B cell (primary cell): ENCODE results near the gene MAD2L1. TPM values are rescaled to one million over a fixed set of nuclear protein-coding genes. Genes with fewer than 3 reads are reported as not detected.

Experiments
- ATAC-seq: fragments of 200-7000 bp; cut with Tn5 transposase; one replicate; pipeline ENCODE4 v1.10.0; 2021; ENCODE audit warnings: low read depth, mild to moderate bottlenecking, moderate number of reproducible peaks, moderate library complexity
- CTCF ChIA-PET: fragments of 350-600 bp; sonication (Branson Sonifier 250); formaldehyde crosslinking; loops from one replicate; lab custom pipeline; 2021; ENCODE audit warnings: antibody characterized with exemption, inconsistent platforms; lab: Charles Lee
- POLR2A ChIA-PET: fragments of 350-600 bp; sonication (Branson Sonifier 250); formaldehyde crosslinking; loops from one replicate; lab custom pipeline; 2021; ENCODE audit warnings: antibody characterized with exemption; lab: Charles Lee
- DNase-seq: peaks from one replicate; pipeline ENCODE4 v3.0.0; 2013
- H2AFZ ChIP-seq: 2 replicates; pipeline ENCODE4 v1.6.1; 2012; ENCODE audit warnings: mild to moderate bottlenecking, low read depth, low read length; ENCODE audit not compliant: insufficient read depth, poor library complexity, severe bottlenecking
- H3K27ac ChIP-seq, 2 donors: 1 replicate in 1 of 2; 2 replicates in 1 of 2; pipeline ENCODE4 v1.5.1; 2012 to 2013; ENCODE audit warnings: low read length in 2 of 2, mild to moderate bottlenecking in 2 of 2, moderate library complexity in 1 of 2
- H3K27me3 ChIP-seq, 4 experiments: fragments of 200-600 bp in 1 of 4; sonication (generic) in 1 of 4; replicated peaks in 1 of 4; 1 replicate in 2 of 4; 2 replicates in 2 of 4; pipeline versions ENCODE4 v1.6.1 to v1.7.0; 2013 to 2016; ENCODE audit warnings: low read length in 3 of 4, mild to moderate bottlenecking in 2 of 4, mixed read lengths in 1 of 4, moderate library complexity in 1 of 4; ENCODE audit not compliant: insufficient read depth in 4 of 4, control insufficient read depth in 3 of 4; ENCODE audit errors: control extremely low read depth in 1 of 4
- H3K36me3 ChIP-seq, 2 experiments: replicated peaks in 1 of 2; 1 replicate in 1 of 2; 2 replicates in 1 of 2; pipeline versions ENCODE4 v1.6.1 to v1.7.1; 2013; ENCODE audit warnings: low read length in 1 of 2; ENCODE audit not compliant: insufficient read depth in 2 of 2, control insufficient read depth in 1 of 2; ENCODE audit errors: control extremely low read depth in 1 of 2, extremely low read depth in 1 of 2
- H3K4me1 ChIP-seq, 2 donors: fragments of 200-600 bp in 1 of 2; sonication (generic) in 1 of 2; 1 replicate in 1 of 2; 2 replicates in 1 of 2; pipeline versions ENCODE4 v1.5.1 to v1.6.1; 2013 to 2017; ENCODE audit warnings: low read length in 2 of 2; ENCODE audit not compliant: control insufficient read depth in 2 of 2, insufficient read depth in 2 of 2
- H3K4me2 ChIP-seq: replicated peaks from 2 replicates; pipeline ENCODE3; 2012; ENCODE audit warnings: mild to moderate bottlenecking, low read depth, low read length; ENCODE audit not compliant: poor library complexity, severe bottlenecking
- H3K4me3 ChIP-seq, 5 experiments: fragments of 200-600 bp in 1 of 5; sonication (generic) in 1 of 5; 1 replicate in 3 of 5; 2 replicates in 2 of 5; pipeline versions ENCODE4 v1.5.1 to v1.7.0; 2011 to 2016; ENCODE audit warnings: low read length in 4 of 5, mild to moderate bottlenecking in 4 of 5, low read depth in 2 of 5, control low read depth in 1 of 5, moderate library complexity in 1 of 5; ENCODE audit not compliant: insufficient read depth in 1 of 5; ENCODE audit errors: control extremely low read depth in 1 of 5, extremely low read depth in 1 of 5
- H3K79me2 ChIP-seq: fragments of 200-600 bp; sonication (generic); one replicate; pipeline ENCODE4 v1.6.0; 2016; ENCODE audit warnings: low read length; ENCODE audit not compliant: control insufficient read depth, insufficient read depth
- H3K9ac ChIP-seq: fragments of 200-600 bp; sonication (generic); 2 replicates; pipeline ENCODE4 v1.6.1; 2017; ENCODE audit warnings: mild to moderate bottlenecking, low read length, moderate library complexity
- H3K9me3 ChIP-seq, 3 donors: one replicate each; pipeline versions ENCODE4 v1.6.1 to v1.7.1; 2013; ENCODE audit warnings: low read length in 2 of 3; ENCODE audit not compliant: control insufficient read depth in 2 of 3, insufficient read depth in 1 of 3; ENCODE audit errors: control extremely low read depth in 1 of 3
- H4K20me1 ChIP-seq: 2 replicates; pipeline ENCODE4 v1.6.0; 2012; ENCODE audit warnings: mild to moderate bottlenecking, low read length; ENCODE audit not compliant: insufficient read depth, control insufficient read depth, poor library complexity, severe bottlenecking
- H3K27ac Mint-ChIP-seq: one replicate; pipeline ENCODE4 v1.8.0; 2021; ENCODE audit warnings: mixed read lengths
- H3K27me3 Mint-ChIP-seq: one replicate; pipeline ENCODE4 v1.8.0; 2021; ENCODE audit warnings: mixed read lengths
- H3K4me1 Mint-ChIP-seq: one replicate; pipeline ENCODE4 v1.8.0; 2021; ENCODE audit warnings: mixed read lengths
- H3K4me3 Mint-ChIP-seq: one replicate; pipeline ENCODE4 v1.8.0; 2021; ENCODE audit warnings: mixed read lengths
- H3K9me3 Mint-ChIP-seq: one replicate; pipeline ENCODE4 v1.8.0; 2022; ENCODE audit warnings: mixed read lengths; ENCODE audit not compliant: insufficient read depth
- EZH2 ChIP-seq: IDR thresholded peaks from 2 replicates; pipeline ENCODE4 v1.6.1; 2012; ENCODE audit warnings: borderline replicate concordance, low read depth, mild to moderate bottlenecking, moderate library complexity, low read length; ENCODE audit not compliant: insufficient read depth, poor library complexity, severe bottlenecking
- WGBS: methylation state at CpG from one replicate; pipeline ENCODE4 v1.1.5; 2013; ENCODE audit warnings: missing lambda C conversion rate; ENCODE audit not compliant: insufficient coverage; 5-methylcytosine and 5-hydroxymethylcytosine counted together
- intact Hi-C: fragments of 100-400 bp; cut with micrococcal nuclease; formaldehyde crosslinking; loops from one replicate; pipeline ENCODE4 v1.10.0; 2022
- polyA plus RNA-seq: library from polyadenylated mRNA; depleted of rRNA; stranded (reverse); fragments of >200 nt; gene quantifications from 2 replicates; pipeline ENCODE4 v1.2.3, GENCODE V29; 2012
- total RNA-seq, 2 donors: library from RNA; stranded (reverse); fragments of 120-200 nt in 1 of 2; gene quantifications; 1 replicate in 1 of 2; 2 replicates in 1 of 2; pipeline versions ENCODE4 v1.2.3 to v1.2.4, GENCODE V29; 2013 to 2022
- TF ChIP-seq, protein P1 (sequence below): fragments of 200-600 bp; IDR thresholded peaks from one replicate; pipeline ENCODE4 v1.8.0; 2022; ENCODE audit warnings: antibody characterized with exemption, mild to moderate bottlenecking

MAD2L1 gene
- total and polyA plus RNA-seq, 2 donors (not counting 1 experiment from before 2014, with no cell fraction given) = 1.5 TPM

DNA sequence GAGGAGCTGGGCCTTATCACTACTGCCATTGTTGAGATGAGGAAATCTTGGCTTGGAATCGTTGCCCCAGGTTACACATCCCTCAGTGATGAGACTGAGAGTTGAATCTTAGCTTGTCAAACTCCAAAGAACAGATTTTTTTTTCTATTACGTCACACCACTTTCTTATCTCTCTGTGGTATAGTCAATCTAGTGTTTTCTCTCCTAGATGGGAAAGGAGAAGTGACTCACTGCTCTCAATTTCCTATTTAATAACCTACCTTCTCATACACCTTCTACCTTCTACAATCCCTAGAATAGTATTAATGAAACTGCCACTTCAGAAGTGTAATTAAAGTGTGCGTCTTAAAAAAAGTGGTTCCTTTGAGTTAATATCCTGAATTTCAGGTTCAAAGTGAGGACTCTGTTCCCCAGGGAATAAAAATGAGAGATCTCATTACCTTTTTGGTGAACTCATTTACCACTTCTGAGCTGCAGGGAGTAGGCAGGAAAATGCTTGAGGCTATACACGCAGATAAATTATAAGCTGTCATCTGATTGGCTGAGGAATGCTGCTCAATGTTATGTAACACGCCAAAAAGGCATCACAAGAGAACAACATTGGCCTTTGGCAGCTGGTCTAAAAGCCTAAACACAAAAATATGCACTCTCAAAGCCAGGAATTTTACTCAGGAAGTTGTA lies 59.3 kb downstream of the MAD2L1 start:
- ChIA-PET POLR2A (no interaction called here), CTCF (no interaction called here)
- Histone ChIP-seq H3K79me2 (no peaks in the 10 kb centered on the region), H3K9ac (no peak overlapping the region), H3K36me3 (no peaks in the 10 kb centered on the region), H2AFZ (no peak overlapping the region), H3K27me3 (no peaks in the 10 kb centered on the region), H3K4me2 (no peak overlapping the region), H3K27ac (no peak overlapping the region), H3K4me3 (no peak overlapping the region), H4K20me1 (no peaks in the 10 kb centered on the region), H3K9me3 (no peaks in the 10 kb centered on the region), H3K4me1 (no peaks in the 10 kb centered on the region)
- Mint-ChIP-seq H3K4me1 (no peaks in the 10 kb centered on the region), H3K27ac (no peak overlapping the region), H3K9me3 (no peaks in the 10 kb centered on the region), H3K27me3 (no peaks in the 10 kb centered on the region), H3K4me3 (no peak overlapping the region)
- ATAC-seq (no peak), DNase-seq (no peak)
- 67% methylated on average over 2 of the region's 5 CpGs for WGBS
- TF ChIP-seq EZH2 = no peak
- TF ChIP-seq, protein P1, sequence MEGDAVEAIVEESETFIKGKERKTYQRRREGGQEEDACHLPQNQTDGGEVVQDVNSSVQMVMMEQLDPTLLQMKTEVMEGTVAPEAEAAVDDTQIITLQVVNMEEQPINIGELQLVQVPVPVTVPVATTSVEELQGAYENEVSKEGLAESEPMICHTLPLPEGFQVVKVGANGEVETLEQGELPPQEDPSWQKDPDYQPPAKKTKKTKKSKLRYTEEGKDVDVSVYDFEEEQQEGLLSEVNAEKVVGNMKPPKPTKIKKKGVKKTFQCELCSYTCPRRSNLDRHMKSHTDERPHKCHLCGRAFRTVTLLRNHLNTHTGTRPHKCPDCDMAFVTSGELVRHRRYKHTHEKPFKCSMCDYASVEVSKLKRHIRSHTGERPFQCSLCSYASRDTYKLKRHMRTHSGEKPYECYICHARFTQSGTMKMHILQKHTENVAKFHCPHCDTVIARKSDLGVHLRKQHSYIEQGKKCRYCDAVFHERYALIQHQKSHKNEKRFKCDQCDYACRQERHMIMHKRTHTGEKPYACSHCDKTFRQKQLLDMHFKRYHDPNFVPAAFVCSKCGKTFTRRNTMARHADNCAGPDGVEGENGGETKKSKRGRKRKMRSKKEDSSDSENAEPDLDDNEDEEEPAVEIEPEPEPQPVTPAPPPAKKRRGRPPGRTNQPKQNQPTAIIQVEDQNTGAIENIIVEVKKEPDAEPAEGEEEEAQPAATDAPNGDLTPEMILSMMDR = no peak
- intact Hi-C loops = no loop called here
